Right atrium auricular region (tissue), 2 donors: Measurements from ENCODE around the gene LINS1. TPM values are rescaled to one million over a fixed set of nuclear protein-coding genes. Genes with fewer than 3 reads are reported as not detected.

Source experiments
- DNase-seq: peaks from one replicate; pipeline ENCODE4 v3.0.0-alpha.2; 2019; ENCODE audit warnings: low spot score
- H3K27ac ChIP-seq, 2 donors: fragments of 200-600 bp; sonication (generic); 1 replicate in 1 of 2; 2 replicates in 1 of 2; pipeline ENCODE4 v1.5.1; 2016 to 2019
- H3K27me3 ChIP-seq, 2 donors: fragments of 200-600 bp; sonication (generic); one replicate each; pipeline versions ENCODE4 v1.5.1 to v1.6.0; 2017 to 2019
- H3K36me3 ChIP-seq: fragments of 200-600 bp; sonication (generic); one replicate; pipeline ENCODE4 v1.5.1; 2016
- H3K4me1 ChIP-seq, 2 donors: fragments of 200-600 bp; sonication (generic); one replicate each; pipeline versions ENCODE4 v1.5.1 to v1.6.0; 2017 to 2019
- H3K4me3 ChIP-seq, 2 donors: fragments of 200-600 bp; sonication (generic); 1 replicate in 1 of 2; 2 replicates in 1 of 2; pipeline ENCODE4 v1.5.1; 2017 to 2019; ENCODE audit warnings: mild to moderate bottlenecking in 1 of 2, moderate library complexity in 1 of 2
- H3K9me3 ChIP-seq, 2 donors: fragments of 200-600 bp; sonication (generic); one replicate each; pipeline ENCODE4 v1.5.1; 2019
- CTCF ChIP-seq, 2 donors: fragments of 200-600 bp; sonication (generic); IDR thresholded peaks; one replicate each; pipeline ENCODE4 v1.5.1; 2019; ENCODE audit warnings: antibody characterized with exemption in 2 of 2
- total RNA-seq, 2 donors: library from RNA; depleted of rRNA; stranded (reverse); fragments of >200 nt; gene quantifications; one replicate each; pipeline ENCODE4 v1.1.0, GENCODE V29; 2016

Gene LINS1
- total RNA-seq, 2 donors from 2014 or later = 8.8 to 8.9 TPM

- no peak for DNase-seq
- Histone ChIP-seq H3K27me3 (no peaks in the 10 kb centered on the region), H3K4me1 (peaks cover 0 to 7% of the 10 kb centered on the region in 2 donors), H3K9me3 (no peaks in the 10 kb centered on the region), H3K4me3 (no peak overlapping the region), H3K27ac (no peak overlapping the region), H3K36me3 (no peaks in the 10 kb centered on the region)
- TF ChIP-seq CTCF (IDR thresholded peaks at IDR 0.05) = no peak
Observed at GRCh38 chr15:100642950-100643338, 41.0 kb upstream of the LINS1 start.

- DNase-seq = no peak
- H3K4me3 ChIP-seq = no peak overlapping the region
- TF ChIP-seq CTCF (IDR thresholded peaks at IDR 0.05) = no peak
- H3K27ac ChIP-seq = no peak overlapping the region
- H3K36me3 ChIP-seq = no peaks in the 10 kb centered on the region
- H3K4me1 ChIP-seq = peaks cover 0 to 7% of the 10 kb centered on the region in 2 donors
- H3K9me3 ChIP-seq = no peaks in the 10 kb centered on the region
- no peaks in the 10 kb centered on the region for H3K27me3 ChIP-seq
Observed at GRCh38 chr15:100642213-100642949, 40.4 kb upstream of the LINS1 start.

GRCh38 chr15:100638177-100638730, 36.3 kb upstream of the LINS1 start:
- no peak for TF ChIP-seq CTCF (IDR thresholded peaks at IDR 0.05)
- DNase-seq = no peak

GRCh38 chr15:100635406-100636071, 33.6 kb upstream of the LINS1 start:
- no peaks in the 10 kb centered on the region for H3K27me3 ChIP-seq
- H3K9me3 ChIP-seq = no peaks in the 10 kb centered on the region
- DNase-seq = no peak
- H3K36me3 ChIP-seq = no peaks in the 10 kb centered on the region
- H3K4me1 ChIP-seq = no peaks in the 10 kb centered on the region
- TF ChIP-seq CTCF (IDR thresholded peaks at IDR 0.05) = no peak
- no peak overlapping the region for H3K27ac ChIP-seq
- H3K4me3 ChIP-seq = no peak overlapping the region

More at GRCh38 chr15:100638177-100638730, 36.3 kb upstream of the LINS1 start:
- Histone ChIP-seq H3K27ac (no peak overlapping the region), H3K4me3 (no peak overlapping the region), H3K36me3 (no peaks in the 10 kb centered on the region), H3K9me3 (no peaks in the 10 kb centered on the region), H3K4me1 (no peaks in the 10 kb centered on the region), H3K27me3 (no peaks in the 10 kb centered on the region)

GRCh38 chr15:100633763-100634075, 31.7 kb upstream of the LINS1 start:
- no peak for DNase-seq
- Histone ChIP-seq H3K9me3 (no peaks in the 10 kb centered on the region), H3K36me3 (peaks cover 6% of the 10 kb centered on the region), H3K27ac (no peak overlapping the region), H3K4me1 (no peaks in the 10 kb centered on the region), H3K4me3 (no peak overlapping the region), H3K27me3 (no peaks in the 10 kb centered on the region)
- TF ChIP-seq CTCF (IDR thresholded peaks at IDR 0.05) = no peak
